HG03354 (cell line): ENCODE data around the gene PCDHGB3.
"Not testable (repeated sequence)": the region's sequence is repeated elsewhere in the genome, so short reads cannot be mapped to it uniquely, and the experiment has no call there.

Source experiments
- ATAC-seq: cut with Tn5 transposase; IDR thresholded peaks from one replicate; pipeline ENCODE4 v1.9.1; 2021; ENCODE audit warnings: mild to moderate bottlenecking; ENCODE audit not compliant: unreplicated experiment, poor library complexity, severe bottlenecking

Gene PCDHGB3

DNA sequence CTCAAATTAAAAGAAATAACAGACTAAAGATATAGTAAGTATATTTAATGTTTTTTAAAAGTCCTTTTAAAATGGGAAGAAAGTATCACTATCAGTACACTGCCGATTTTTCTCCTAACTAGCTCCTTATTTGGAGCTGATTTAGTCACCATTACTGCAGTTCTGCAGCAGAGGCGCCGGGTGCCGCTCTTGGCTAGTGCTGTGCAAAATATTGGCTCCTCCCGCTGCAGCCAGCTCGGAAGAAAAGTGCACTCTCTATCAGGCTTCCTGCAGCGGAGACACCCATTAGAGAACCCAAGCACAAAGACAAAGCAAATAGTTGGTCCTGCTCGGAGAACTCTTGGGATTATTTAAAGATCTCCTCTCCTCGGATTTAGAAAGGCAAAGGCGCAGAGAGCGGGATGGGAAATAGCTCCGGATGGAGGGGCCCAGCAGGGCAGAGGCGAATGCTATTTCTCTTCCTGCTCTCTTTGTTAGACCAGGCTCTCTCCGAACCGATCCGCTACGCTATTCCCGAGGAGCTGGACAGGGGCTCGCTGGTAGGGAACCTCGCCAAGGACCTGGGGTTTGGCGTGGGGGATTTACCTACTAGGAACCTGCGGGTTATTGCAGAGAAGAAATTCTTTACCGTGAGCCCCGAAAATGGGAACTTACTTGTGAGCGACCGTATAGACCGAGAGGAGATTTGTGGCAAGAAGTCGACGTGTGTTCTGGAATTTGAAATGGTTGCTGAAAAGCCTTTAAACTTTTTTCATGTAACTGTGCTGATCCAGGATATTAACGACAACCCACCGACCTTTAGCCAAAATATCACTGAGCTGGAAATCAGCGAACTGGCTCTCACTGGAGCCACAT, at the start of gene PCDHGB3:
TSS of gene PCDHGB3 (plus strand) at position 249 of the 855 bp plus-strand sequence. CDS start at position 402, 153 bp downstream.
- peak; percentile 69 for ATAC-seq

DNA sequence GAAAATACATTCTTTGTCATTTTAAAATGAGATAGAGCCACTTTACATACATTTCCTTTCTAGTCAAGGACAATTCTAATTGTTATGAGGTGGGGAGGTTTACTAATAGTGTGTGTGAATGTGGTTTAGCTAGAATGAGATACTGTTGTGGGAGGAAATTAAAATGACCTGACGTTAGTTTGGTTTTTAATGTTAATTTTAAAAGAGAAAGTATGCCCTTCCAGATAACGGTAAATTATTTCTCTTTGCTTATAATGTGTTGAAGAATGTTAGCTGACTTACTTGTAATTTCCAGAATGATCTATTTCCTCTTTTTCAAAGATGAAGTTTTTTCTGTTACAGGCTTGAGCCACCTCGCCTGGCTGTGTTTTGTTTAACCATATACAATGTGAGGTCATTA, 47.8 kb upstream of the PCDHGB3 start:
- ATAC-seq: no peak

DNA sequence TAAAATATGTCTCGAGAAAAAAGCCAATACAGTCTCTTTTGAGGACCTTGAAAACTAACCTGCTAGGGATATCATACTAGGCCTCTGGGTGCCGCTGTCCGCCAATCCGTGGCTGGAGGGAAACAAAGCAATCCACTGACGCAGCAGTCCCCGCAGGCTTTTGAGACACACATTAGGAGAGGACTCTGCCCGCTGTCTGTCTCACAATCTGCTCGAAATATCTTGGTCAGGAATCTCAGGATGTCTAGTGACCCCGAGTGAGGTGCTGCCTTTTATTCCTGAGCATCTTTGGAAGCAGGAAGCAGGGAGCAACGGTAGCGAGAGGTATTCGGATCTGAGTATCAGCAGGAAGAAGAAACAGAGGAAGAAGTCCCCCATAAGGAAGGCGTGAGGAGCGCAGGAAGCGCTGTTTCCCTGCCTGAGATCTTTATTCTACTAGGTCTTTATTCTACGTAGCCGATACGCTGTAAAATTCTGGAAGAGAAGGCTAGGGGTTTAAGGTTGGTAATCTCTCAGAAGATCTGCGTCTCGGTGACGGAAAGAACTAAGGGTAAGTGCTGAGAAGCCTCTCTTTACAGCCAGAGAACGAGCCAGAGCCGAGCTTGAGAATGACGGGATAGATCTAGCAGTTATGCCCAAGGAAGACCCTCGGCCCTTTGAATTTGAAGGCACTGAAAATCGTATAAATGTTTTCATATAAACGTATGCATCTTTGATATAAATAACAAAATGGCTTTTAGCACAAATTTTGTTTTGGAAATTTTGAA, 43.8 kb upstream of the PCDHGB3 start:
- peak; percentile 91 for ATAC-seq

DNA sequence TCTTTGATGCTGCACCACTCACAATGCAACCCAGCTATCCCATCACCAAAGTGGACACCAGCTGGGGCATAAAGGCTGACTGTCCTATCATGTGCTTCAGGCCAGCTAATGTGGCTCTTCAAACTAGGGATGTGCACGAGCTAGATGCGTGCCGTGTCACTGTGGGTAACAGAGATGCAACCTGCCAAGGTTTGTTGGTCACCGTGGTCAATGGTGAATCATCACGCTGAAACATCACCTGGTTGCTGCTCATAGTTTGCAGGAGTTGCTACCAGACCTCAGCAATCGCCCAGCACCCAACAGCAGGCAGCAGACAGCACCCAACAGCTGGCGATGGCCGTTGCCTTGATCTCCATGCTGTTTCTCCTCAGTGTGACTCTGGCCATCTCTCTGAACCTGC, 41.8 kb upstream of the PCDHGB3 start:
- ATAC-seq: no peak

DNA sequence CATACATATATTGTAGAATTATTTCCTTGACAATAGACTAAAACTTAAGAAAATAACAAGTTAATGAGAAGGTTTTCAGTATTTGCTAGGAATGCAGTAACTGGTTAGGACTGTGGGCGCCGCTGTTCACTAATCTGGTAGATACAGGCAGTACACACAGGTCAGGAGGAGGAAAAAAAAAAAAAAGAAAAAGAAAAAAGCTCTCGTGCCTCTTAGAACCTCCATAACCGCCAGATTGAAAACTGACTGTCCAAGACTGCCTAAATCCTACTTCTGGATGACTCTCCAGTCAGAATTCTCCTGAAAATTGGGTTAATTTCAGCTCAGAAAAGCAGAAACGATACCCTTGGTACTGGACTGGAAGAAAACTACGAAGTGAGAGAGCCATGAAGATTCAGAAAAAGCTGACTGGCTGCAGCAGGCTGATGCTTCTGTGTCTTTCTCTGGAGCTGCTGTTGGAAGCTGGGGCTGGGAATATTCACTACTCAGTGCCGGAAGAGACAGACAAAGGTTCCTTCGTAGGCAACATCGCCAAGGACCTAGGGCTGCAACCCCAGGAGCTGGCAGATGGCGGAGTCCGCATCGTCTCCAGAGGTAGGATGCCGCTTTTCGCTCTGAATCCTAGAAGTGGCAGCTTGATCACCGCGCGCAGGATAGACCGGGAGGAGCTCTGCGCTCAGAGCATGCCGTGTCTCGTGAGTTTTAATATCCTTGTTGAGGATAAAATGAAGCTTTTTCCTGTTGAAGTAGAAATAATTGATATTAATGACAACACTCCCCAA, 39.6 kb upstream of the PCDHGB3 start, which contains the start of gene PCDHGA1:
TSS of gene PCDHGA1 (plus strand) at position 216 of the 782 bp plus-strand sequence.
- ATAC-seq: no peak

DNA sequence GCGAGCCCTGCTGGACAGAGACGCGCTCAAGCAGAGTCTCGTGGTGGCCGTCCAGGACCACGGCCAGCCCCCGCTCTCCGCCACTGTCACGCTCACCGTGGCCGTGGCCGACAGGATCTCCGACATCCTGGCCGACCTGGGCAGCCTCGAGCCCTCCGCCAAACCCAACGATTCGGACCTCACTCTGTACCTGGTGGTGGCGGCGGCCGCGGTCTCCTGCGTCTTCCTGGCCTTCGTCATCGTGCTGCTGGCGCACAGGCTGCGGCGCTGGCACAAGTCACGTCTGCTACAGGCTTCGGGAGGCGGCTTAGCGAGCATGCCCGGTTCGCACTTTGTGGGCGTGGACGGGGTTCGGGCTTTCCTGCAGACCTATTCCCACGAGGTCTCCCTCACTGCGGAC, 37.5 kb upstream of the PCDHGB3 start:
- not testable (repeated sequence) for ATAC-seq

DNA sequence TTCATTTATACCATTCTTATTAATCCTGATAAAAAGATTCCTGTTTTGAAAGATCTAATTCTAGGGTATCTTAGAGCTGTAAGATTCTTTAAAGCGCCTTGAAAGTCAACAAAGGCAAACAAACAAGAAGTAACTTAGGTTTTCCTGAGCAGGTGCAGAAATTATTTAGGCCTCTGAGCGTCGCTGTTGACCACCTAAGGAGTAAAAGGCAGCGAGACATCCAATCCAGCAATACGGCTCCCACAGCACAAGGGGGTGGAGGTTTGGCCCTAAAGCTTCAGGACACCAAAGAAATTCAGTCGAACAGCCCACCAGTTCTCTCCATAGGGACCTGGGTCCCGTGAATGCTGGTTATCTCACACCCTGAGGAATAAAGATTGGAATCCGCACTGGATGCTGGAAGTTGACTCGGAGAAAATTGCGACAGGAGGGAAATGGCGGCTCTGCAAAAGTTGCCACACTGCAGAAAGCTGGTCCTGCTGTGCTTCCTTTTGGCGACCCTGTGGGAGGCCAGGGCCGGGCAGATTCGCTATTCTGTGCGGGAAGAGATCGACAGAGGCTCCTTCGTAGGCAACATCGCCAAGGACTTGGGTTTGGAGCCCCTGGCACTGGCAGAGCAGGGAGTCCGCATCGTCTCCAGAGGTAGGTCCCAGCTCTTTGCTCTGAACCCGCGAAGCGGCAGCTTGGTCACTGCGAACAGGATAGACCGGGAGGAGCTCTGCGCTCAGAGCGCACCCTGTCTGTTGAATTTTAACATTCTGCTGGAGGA, 31.3 kb upstream of the PCDHGB3 start, which contains the start of gene PCDHGA2:
TSS of gene PCDHGA2 (plus strand) at position 223 of the 769 bp plus-strand sequence.
- no peak for ATAC-seq

DNA sequence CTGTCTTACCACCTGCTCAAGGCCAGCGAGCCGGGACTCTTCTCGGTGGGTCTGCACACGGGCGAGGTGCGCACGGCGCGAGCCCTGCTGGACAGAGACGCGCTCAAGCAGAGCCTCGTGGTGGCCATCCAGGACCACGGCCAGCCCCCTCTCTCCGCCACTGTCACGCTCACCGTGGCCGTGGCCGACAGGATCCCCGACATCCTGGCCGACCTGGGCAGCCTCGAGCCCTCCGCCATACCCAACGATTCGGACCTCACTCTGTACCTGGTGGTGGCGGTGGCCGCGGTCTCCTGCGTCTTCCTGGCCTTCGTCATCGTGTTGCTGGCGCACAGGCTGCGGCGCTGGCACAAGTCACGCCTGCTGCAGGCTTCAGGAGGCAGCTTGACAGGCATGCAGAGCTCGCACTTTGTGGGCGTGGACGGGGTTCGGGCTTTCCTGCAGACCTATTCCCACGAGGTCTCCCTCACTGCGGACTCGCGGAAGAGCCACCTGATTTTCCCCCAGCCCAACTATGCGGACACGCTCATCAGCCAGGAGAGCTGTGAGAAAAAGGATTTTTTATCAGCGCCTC, 29.2 kb upstream of the PCDHGB3 start:
- ATAC-seq: not testable (repeated sequence)

DNA sequence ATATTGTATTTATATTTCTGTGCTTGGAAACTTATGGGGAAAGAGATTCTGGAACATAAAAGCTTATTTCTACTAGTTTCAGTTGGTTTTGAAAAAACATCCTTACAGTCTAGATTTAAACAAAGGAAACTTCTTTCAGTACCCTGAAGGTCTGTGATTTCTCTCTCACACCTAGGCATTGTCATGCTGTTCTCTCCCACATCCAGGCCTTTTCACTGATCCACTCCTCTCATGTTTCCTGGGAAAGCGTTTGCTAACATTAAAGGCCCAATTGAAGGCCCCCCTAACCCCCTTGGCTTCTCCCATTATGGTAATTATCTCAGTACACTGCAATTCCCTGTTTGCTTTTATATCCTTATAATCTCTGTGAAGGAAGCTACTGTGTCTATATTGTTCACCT, 27.3 kb upstream of the PCDHGB3 start:
- no peak for ATAC-seq

DNA sequence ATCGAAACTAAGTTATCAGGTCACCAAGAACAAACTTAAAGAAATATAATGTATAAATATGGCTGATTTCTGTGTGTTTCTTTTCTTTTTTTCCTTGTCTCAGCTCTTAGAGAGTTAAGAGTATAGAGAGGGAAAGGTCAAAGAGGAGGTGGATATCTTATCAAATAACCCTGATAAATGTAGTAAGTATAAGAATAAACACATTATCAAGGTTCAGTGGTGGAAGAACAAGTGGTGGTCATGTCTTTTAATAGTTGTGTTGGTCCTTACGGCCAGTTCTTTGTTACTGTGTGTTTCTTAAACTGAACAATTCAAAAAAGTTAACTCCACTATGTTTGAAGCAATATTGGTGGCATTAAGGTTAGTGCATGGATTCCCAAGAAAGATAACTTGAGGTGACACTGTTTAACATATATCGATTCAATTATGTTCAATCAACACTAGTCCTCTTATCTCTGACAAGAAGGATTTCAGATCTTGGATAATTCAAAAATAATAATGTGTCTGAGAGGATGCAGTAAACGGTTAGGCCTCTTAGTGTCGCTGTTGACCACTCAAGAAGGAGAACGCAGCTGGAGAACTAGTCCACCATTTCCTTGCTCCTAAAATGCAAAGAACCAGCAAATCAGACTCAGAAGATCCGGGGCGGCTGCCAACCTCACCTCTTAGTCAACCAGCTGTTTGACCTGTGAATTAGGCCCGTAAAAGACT, 26.6 kb upstream of the PCDHGB3 start, which contains the start of gene PCDHGA3:
TSS of gene PCDHGA3 (plus strand) at position 588 of the 711 bp plus-strand sequence. CDS start 205 bp downstream, outside the sequence.
- no peak for ATAC-seq

DNA sequence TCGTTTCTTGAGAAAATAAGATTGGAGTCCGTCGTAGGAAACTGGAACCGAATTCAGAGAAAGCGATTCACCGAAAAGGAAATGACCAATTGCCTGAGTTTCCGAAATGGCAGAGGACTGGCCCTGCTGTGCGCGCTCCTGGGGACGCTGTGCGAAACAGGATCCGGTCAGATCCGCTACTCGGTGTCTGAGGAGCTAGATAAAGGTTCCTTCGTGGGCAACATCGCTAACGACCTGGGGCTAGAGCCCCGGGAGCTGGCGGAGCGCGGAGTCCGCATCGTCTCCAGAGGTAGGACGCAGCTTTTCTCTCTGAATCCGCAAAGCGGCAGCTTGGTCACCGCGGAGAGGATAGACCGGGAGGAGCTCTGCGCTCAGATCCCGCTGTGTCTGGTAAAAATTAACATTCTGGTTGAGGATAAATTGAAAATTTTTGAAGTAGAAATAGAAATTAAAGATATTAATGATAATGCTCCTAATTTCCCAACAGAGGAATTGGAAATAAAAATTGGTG, 26.0 kb upstream of the PCDHGB3 start:
- ATAC-seq: no peak

DNA sequence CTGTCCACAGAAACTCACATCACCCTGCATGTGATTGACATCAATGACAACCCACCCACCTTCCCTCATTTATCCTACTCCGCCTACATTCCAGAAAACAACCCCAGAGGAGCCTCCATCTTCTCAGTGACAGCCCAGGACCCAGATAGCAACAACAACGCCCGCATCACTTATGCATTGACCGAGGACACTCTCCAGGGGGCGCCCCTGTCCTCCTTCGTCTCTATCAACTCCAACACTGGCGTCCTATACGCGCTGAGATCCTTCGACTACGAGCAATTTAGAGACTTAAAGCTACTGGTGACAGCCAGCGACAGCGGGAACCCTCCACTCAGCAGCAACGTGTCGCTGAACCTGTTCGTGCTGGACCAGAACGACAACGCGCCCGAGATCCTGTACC, 24.7 kb upstream of the PCDHGB3 start:
- no peak for ATAC-seq

DNA sequence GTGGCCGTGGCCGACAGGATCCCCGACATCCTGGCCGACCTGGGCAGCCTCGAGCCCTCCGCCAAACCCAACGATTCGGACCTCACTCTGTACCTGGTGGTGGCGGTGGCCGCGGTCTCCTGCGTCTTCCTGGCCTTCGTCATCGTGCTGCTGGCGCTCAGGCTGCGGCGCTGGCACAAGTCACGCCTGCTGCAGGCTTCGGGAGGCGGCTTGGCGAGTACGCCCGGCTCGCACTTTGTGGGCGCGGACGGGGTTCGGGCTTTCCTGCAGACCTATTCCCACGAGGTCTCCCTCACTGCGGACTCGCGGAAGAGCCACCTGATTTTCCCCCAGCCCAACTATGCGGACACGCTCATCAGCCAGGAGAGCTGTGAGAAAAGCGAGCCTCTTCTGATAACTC, 24.0 kb upstream of the PCDHGB3 start:
- not testable (repeated sequence) for ATAC-seq

DNA sequence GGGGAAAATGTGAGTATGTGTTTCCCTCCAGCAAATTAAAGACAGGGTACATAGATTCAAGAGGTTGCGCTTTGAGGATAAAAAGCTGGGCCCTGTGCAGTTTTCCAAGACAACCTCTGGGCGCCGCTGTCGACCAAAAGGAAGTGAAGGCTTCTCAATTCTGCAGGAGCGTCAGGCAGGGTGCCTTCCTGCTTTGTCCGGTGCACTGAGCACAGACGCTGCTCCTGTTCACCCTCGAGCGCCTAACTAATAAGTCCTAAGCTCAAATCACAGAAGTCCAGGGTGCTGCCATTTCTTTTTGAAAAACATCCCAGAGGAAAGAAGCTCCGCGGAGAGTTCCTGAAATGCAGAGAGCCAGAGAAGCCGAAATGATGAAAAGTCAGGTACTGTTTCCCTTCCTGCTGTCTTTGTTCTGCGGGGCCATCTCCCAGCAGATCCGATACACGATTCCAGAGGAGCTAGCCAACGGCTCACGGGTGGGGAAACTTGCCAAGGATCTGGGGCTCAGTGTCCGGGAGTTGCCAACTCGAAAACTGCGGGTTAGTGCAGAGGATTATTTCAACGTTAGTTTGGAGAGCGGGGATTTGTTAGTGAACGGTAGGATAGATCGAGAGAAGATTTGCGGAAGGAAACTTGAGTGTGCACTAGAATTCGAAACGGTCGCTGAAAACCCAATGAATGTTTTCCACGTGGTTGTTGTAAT, 20.0 kb upstream of the PCDHGB3 start, which contains the start of gene PCDHGB1:
TSS of gene PCDHGB1 (plus strand) at position 183 of the 703 bp plus-strand sequence. CDS start at position 345, 162 bp downstream.
- no peak for ATAC-seq

DNA sequence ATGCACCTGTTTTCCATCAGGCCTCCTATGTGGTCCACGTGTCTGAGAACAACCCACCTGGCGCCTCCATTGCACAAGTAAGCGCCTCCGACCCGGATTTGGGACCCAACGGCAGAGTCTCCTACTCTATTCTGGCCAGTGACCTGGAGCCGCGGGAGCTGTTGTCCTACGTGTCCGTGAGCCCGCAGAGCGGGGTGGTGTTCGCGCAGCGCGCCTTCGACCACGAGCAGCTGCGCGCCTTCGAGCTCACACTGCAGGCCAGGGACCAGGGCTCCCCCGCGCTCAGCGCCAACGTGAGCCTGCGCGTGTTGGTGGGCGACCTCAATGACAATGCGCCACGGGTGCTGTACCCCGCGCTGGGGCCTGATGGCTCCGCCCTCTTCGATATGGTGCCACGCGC, 18.5 kb upstream of the PCDHGB3 start:
- ATAC-seq: no peak

DNA sequence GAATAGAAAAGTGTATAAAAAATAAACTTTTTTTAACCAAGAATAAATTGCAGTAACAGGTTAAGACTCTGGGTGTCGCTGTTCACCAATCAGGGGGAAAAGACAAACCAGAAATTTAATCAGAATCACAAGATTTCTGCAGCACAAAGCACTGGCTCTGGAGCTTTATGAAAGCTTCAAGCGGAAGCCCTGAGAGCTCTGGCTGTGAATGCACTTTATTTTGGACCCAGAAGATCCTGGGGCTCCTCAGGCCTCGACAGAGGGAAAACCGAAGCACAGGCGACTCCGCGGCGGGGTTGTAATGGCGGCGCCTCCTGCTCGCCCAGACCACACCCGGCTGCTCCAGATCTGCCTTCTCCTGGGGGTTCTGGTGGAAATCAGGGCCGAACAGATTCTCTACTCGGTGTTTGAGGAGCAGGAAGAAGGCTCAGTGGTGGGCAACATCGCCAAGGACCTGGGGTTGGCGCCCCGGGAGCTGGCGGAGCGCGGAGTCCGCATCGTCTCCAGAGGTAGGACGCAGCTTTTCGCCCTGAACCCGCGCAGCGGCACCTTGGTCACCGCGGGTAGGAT, 15.1 kb upstream of the PCDHGB3 start, which contains the start of gene PCDHGA4:
TSS of gene PCDHGA4 (plus strand) at position 122 of the 570 bp plus-strand sequence. CDS start at position 209, 87 bp downstream.
- ATAC-seq: no peak

DNA sequence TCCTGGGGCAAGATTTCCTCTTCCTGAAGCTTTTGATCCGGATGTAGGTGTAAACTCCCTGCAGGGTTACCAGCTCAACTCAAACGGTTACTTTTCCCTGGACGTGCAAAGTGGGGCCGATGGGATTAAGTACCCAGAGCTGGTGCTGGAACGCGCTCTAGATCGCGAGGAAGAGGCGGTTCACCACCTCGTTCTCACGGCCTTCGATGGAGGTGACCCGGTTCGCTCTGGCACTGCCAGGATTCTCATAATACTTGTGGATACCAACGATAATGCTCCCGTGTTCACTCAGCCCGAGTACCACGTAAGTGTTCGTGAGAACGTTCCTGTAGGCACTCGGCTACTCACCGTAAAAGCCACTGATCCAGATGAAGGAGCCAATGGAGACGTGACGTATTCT, 14.4 kb upstream of the PCDHGB3 start:
- no peak for ATAC-seq
